Body of pancreas (tissue), 4 donors: Measurements from ENCODE around the gene USP49. TPM values are rescaled to one million over a fixed set of nuclear protein-coding genes. Genes with fewer than 3 reads are reported as not detected.

Source experiments
- ATAC-seq: fragments of 150-250 bp; one replicate; pipeline ENCODE4 v1.9.1; 2016
- DNase-seq, 4 donors: peaks; one replicate each; pipeline ENCODE4 v3.0.0-alpha.2; 2019
- H3K27ac ChIP-seq, 4 donors: fragments of 200-600 bp; sonication (generic); 1 replicate in 3 of 4; 2 replicates in 1 of 4; pipeline versions ENCODE4 v1.5.1 to v1.6.1; 2016 to 2019; ENCODE audit warnings: mild to moderate bottlenecking in 1 of 4, mixed read lengths in 1 of 4, moderate library complexity in 1 of 4
- H3K27me3 ChIP-seq, 2 donors: fragments of 200-600 bp; sonication (generic); one replicate each; pipeline ENCODE4 v1.6.0; 2016; ENCODE audit warnings: mild to moderate bottlenecking in 1 of 2
- H3K36me3 ChIP-seq, 2 donors: fragments of 200-600 bp; sonication (generic); replicated peaks in 1 of 2; 2 replicates each; pipeline ENCODE4 v1.5.1; 2016; ENCODE audit warnings: low read depth in 2 of 2; ENCODE audit not compliant: insufficient read depth in 1 of 2
- H3K4me1 ChIP-seq: fragments of 200-600 bp; sonication (generic); one replicate; pipeline ENCODE4 v1.6.0; 2016
- H3K4me3 ChIP-seq, 2 donors: fragments of 200-600 bp; sonication (generic); 1 replicate in 1 of 2; 2 replicates in 1 of 2; pipeline ENCODE4 v1.5.1; 2016 to 2019
- H3K9me3 ChIP-seq, 3 donors: fragments of 200-600 bp; sonication (generic); 1 replicate in 2 of 3; 2 replicates in 1 of 3; pipeline ENCODE4 v1.5.1; 2016
- POLR2A ChIP-seq, 3 donors: fragments of 450-650 bp; IDR thresholded peaks; one replicate each; pipeline ENCODE4 v1.6.1; 2016; ENCODE audit warnings: antibody characterized with exemption in 3 of 3, mild to moderate bottlenecking in 2 of 3
- WGBS, 2 donors: methylation state at CpG; one replicate each; pipeline ENCODE4 v1.1.5; 2017; 5-methylcytosine and 5-hydroxymethylcytosine counted together
- intact Hi-C: fragments of 100-400 bp; cut with DNase I; formaldehyde crosslinking; loops from one replicate; pipeline ENCODE4 v1.15.1; 2023
- small RNA-seq: library from RNA; depleted of rRNA; stranded (forward); fragments of <200 nt; gene quantifications from one replicate; pipeline ENCODE3, GENCODE V24; 2016
- total RNA-seq, 2 donors: library from RNA; depleted of rRNA; stranded (reverse); fragments of >200 nt; gene quantifications; one replicate each; pipeline ENCODE4 v1.1.0, GENCODE V29; 2016
- TF ChIP-seq, protein P1 (sequence below), 7 experiments: fragments of 450-650 bp in 4 of 7; fragments of 200-600 bp in 3 of 7; sonication (generic) in 3 of 7; IDR thresholded peaks; one replicate each; pipeline ENCODE4 v1.5.1; 2016 to 2019; ENCODE audit warnings: antibody characterized with exemption in 7 of 7

USP49 gene
- total RNA-seq, 2 donors from 2014 or later = 3.3 to 5.2 TPM

DNA sequence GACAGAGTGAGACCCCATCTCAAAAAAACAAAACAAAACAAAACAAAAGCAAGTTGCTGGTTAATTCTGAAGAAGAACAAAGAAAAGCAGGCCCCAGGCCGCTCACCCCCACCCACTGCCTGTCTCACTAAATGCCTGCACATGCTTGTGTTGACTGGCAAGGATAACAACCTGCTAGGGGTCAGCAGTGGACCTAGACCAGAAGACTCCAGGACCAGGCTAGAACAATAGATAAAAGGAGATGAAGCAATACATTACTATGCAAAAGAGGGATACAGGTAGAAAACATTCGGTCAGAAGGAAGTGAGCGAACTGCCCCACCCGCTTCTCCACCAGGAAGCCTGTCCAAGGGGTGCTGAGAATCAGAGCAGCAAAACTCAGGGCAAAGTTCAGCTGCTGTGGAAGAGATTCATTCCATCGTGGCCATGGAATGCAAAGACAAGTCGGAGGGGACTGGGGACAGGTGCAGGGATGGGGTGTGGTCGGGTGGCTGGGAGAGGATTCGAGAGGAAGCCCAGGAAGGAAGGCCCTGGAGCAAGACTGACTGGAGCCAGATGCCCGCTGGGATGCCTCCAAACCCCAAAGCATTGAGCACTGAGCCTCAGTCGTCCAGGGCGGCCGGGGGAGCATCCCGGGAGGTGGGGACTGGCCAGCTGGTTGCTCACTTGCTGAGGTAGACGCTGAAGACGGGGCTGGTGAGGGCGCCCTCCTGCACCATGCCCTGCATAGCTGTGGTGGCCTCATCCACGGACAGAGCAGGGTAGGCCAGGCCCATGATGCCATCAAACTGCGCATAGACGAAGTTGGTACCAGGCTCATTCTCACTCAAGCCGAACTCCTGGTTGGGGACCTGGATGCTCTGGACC, 153.3 kb downstream of the USP49 start:
- ATAC-seq (no peak), DNase-seq (no peak)
- Histone ChIP-seq H3K27me3 (no peaks in the 10 kb centered on the region), H3K4me3 (no peak overlapping the region), H3K27ac (no peak overlapping the region), H3K36me3 (no peaks in the 10 kb centered on the region), H3K9me3 (no peaks in the 10 kb centered on the region), H3K4me1 (no peaks in the 10 kb centered on the region)
- TF ChIP-seq, protein P1, sequence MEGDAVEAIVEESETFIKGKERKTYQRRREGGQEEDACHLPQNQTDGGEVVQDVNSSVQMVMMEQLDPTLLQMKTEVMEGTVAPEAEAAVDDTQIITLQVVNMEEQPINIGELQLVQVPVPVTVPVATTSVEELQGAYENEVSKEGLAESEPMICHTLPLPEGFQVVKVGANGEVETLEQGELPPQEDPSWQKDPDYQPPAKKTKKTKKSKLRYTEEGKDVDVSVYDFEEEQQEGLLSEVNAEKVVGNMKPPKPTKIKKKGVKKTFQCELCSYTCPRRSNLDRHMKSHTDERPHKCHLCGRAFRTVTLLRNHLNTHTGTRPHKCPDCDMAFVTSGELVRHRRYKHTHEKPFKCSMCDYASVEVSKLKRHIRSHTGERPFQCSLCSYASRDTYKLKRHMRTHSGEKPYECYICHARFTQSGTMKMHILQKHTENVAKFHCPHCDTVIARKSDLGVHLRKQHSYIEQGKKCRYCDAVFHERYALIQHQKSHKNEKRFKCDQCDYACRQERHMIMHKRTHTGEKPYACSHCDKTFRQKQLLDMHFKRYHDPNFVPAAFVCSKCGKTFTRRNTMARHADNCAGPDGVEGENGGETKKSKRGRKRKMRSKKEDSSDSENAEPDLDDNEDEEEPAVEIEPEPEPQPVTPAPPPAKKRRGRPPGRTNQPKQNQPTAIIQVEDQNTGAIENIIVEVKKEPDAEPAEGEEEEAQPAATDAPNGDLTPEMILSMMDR (IDR thresholded peaks at IDR 0.05) = no peak
- TF ChIP-seq POLR2A (IDR thresholded peaks at IDR 0.05) = no peak
- WGBS, 2 donors = 71 to 79% methylated on average over 20 of the region's 20 CpGs
- intact Hi-C loops = no loop called here

DNA sequence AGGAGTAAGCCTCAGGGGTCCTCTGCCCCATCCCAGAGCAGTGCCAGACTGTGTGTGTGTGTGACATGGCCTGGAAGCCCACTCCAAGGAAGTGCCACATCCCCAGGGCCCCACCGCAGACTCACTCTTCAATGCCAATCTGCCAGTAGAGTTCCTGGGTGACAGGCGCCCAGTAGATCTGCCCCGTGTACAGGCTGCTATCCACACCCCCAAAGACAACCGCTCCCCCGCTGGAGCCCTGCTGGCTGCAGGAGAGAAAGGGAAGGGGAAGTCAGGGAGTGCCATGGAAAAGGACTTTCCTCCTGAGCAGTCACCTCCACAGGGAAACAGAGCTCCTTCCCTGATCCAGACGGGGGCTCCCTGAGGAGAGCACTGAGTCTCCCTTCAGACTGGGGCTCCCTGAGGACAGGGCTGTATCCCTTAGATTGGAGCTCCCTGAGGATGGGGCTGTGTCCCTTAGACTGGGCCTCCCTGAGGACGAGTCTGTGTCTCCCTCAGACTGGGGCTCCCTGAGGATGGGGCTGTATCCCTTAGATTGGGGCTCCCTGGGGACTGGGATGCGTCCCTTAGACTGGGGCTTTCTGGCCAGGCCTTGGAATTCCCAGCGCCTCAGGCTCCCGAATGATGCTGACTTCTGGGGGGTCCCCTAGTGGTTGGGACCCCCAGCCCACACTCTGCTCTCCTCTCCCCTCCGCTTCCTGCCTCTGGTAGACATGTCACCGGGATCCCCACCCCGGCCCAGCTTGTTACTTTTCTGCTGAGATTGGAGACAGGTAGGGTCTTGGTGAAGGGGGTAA, 154.6 kb downstream of the USP49 start:
- Histone ChIP-seq H3K36me3 (no peaks in the 10 kb centered on the region), H3K4me1 (peaks cover 5% of the 10 kb centered on the region), H3K27ac (no peak overlapping the region), H3K27me3 (no peaks in the 10 kb centered on the region), H3K9me3 (no peaks in the 10 kb centered on the region), H3K4me3 (no peak overlapping the region)
- WGBS, 2 donors = 75 to 79% methylated on average over 12 to 13 of the region's 13 CpGs
- ATAC-seq = no peak
- intact Hi-C loops = no loop called here
- DNase-seq = no peak
- TF ChIP-seq, protein P1 (IDR thresholded peaks at IDR 0.05) = no peak
- no peak for TF ChIP-seq POLR2A (IDR thresholded peaks at IDR 0.05)

Small RNA genes within 50 kb of the gene (small RNA-seq; reads per million reads assigned to genes)
- gene AL365205.2 = not detected
- gene AL365205.3 = not detected
- gene RF00019 = not detected
- not detected for gene RF00393

Other genes starting within 250 kb of the USP49 start
- gene TFEB, start 159.8 kb downstream of the USP49 start, total RNA-seq = 10 to 100 TPM in 1 of 2 donors, 1 to 10 TPM in 1; 4.9 to 10.1 TPM
- gene PGC, start 148.0 kb downstream of the USP49 start, total RNA-seq = 10 to 100 TPM; 48.8 to 91.1 TPM
- gene FRS3, start 115.5 kb downstream of the USP49 start, total RNA-seq = 1 to 10 TPM; 2.6 to 5.3 TPM
- 10 to 100 TPM in 1 of 2 donors, 1 to 10 TPM in 1; 4.4 to 16.8 TPM for gene PRICKLE4, start 114.6 kb downstream of the USP49 start, total RNA-seq
- 100 to 1,000 TPM in 1 of 2 donors, 10 to 100 TPM in 1; 83.5 to 127 TPM for gene TOMM6, start 107.7 kb downstream of the USP49 start, total RNA-seq
- 10 to 100 TPM in 1 of 2 donors, 1 to 10 TPM in 1; 9.9 to 17.8 TPM for gene MED20, start 25.8 kb upstream of the USP49 start, total RNA-seq
- 10 to 100 TPM in 1 of 2 donors, 1 to 10 TPM in 1; 3.1 to 13.5 TPM for gene BYSL, start 26.1 kb upstream of the USP49 start, total RNA-seq
- 10 to 100 TPM; 73.2 to 91.0 TPM for gene CCND3, start 46.4 kb upstream of the USP49 start, total RNA-seq
- gene TAF8, start 155.1 kb upstream of the USP49 start, total RNA-seq = 10 to 100 TPM in 1 of 2 donors, 1 to 10 TPM in 1; 7.6 to 18.2 TPM
- gene C6orf132, start 247.2 kb upstream of the USP49 start, total RNA-seq = 10 to 100 TPM; 22.1 to 26.0 TPM